DOHH2 (cell line): ENCODE measurements around the gene CDK14.
A peak's percentile ranks its signal among the peaks of the same experiment; 100 is the strongest.

Experiments
- H3F3A ChIP-seq: fragments of 200-600 bp; sonication (generic), shearing (Covaris generic); 2 replicates; pipeline ENCODE4 v1.6.0; 2016; ENCODE audit warnings: antibody characterized with exemption, mild to moderate bottlenecking; ENCODE audit not compliant: control insufficient read depth, insufficient read depth
- H3K27ac ChIP-seq: fragments of 200-600 bp; sonication (generic); 2 replicates; pipeline ENCODE4 v1.5.1; 2014; ENCODE audit warnings: low read depth, mild to moderate bottlenecking, low read length, moderate library complexity
- H3K27me3 ChIP-seq: fragments of 200-600 bp; sonication (generic); 2 replicates; pipeline ENCODE4 v1.6.1; 2014; ENCODE audit warnings: mild to moderate bottlenecking, low read length, mixed read lengths; ENCODE audit not compliant: control insufficient read depth
- H3K36me3 ChIP-seq: fragments of 200-600 bp; sonication (generic); 2 replicates; pipeline ENCODE4 v1.6.1; 2014; ENCODE audit warnings: mild to moderate bottlenecking, low read length, moderate library complexity, mixed read lengths; ENCODE audit not compliant: control insufficient read depth
- H3K4me1 ChIP-seq: fragments of 200-600 bp; sonication (generic); 2 replicates; pipeline ENCODE4 v1.6.1; 2014; ENCODE audit warnings: mild to moderate bottlenecking, low read length, mixed read lengths; ENCODE audit not compliant: control insufficient read depth
- H3K4me2 ChIP-seq: fragments of 200-600 bp; sonication (generic); 2 replicates; pipeline ENCODE4 v1.6.0; 2014; ENCODE audit warnings: mild to moderate bottlenecking, low read length, moderate library complexity
- H3K4me3 ChIP-seq: fragments of 200-600 bp; sonication (generic); 2 replicates; pipeline ENCODE4 v1.5.1; 2014; ENCODE audit warnings: mild to moderate bottlenecking, low read length, mixed read lengths
- H3K79me2 ChIP-seq: fragments of 200-600 bp; sonication (generic); 2 replicates; pipeline ENCODE4 v1.6.1; 2014; ENCODE audit warnings: mild to moderate bottlenecking, low read length, mixed read lengths; ENCODE audit not compliant: control insufficient read depth
- H3K9me2 ChIP-seq: fragments of 200-600 bp; sonication (generic); replicated peaks from 2 replicates; pipeline ENCODE4 v1.6.1; 2014; ENCODE audit warnings: mild to moderate bottlenecking, low read length, mixed read lengths; ENCODE audit not compliant: control insufficient read depth
- H3K9me3 ChIP-seq: fragments of 200-600 bp; sonication (generic); 2 replicates; pipeline ENCODE4 v1.6.1; 2014; ENCODE audit warnings: antibody characterized with exemption, low read length, mixed read lengths; ENCODE audit not compliant: control insufficient read depth, insufficient read depth
- H4K20me1 ChIP-seq: fragments of 200-600 bp; sonication (generic); 2 replicates; pipeline ENCODE4 v1.6.0; 2014; ENCODE audit warnings: low read depth, mild to moderate bottlenecking, antibody characterized with exemption, low read length, moderate library complexity; ENCODE audit not compliant: control insufficient read depth, insufficient read depth
- CTCF ChIP-seq: fragments of 200-600 bp; sonication (generic); IDR thresholded peaks from one replicate; pipeline ENCODE4 v1.5.1; 2014; ENCODE audit warnings: antibody characterized with exemption, mild to moderate bottlenecking, low read depth, low read length; ENCODE audit not compliant: poor library complexity, severe bottlenecking
- EZH2phosphoT487 ChIP-seq: fragments of 200-600 bp; sonication (generic); IDR thresholded peaks from 2 replicates; pipeline ENCODE4 v1.6.1; 2017; ENCODE audit warnings: borderline replicate concordance, mild to moderate bottlenecking, antibody characterized with exemption, low read length, moderate library complexity, mixed read lengths

The CDK14 gene

DNA sequence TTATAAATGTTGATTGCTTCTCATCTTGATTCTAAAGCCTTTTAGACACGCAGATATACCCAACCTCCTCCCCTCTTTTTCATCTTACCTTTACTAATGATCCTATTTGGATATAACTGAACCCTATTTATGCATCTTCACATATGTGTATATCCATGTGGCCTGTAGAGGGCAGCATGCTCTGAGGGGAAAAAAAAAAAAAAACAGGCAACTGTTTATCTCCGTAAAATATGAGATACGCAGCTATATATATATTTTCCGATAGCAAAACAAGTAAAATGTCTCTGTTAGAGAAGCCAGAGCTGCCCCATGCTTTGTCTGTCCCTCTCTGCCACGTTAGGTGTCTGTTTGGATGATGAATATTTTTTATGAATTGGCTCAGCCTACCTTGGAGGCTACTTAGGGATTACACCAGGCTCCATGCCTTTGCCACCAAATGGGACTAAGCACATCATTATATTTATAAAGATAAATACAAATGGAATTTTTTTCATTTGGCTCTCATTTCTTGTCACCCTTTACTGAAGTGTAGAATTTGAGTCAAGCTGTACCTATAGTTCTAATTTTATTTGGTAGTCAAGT lies 493.4 kb downstream of the CDK14 start:
- no peaks in the 10 kb centered on the region; the same call in 1 of the 2 replicates for H3K9me2 ChIP-seq
- 0 out of 2 replicates have a peak, but pooled peaks cover 3% of the 10 kb centered on the region for H4K20me1 ChIP-seq
- H3F3A ChIP-seq: 0 out of 2 replicates have a peak, but pooled peaks cover 8% of the 10 kb centered on the region
- peaks cover 16% of the 10 kb centered on the region for H3K4me1 ChIP-seq
- H3K79me2 ChIP-seq: no peaks in the 10 kb centered on the region
- peak overlapping the region; percentile 46 for H3K4me2 ChIP-seq
- H3K27ac ChIP-seq: no peak overlapping the region
- no peaks in the 10 kb centered on the region for H3K9me3 ChIP-seq
- H3K4me3 ChIP-seq: no peak overlapping the region
- H3K27me3 ChIP-seq: no peaks in the 10 kb centered on the region
- TF ChIP-seq CTCF (peak; percentile 94), EZH2phosphoT487 (no peak)
- H3K36me3 ChIP-seq: peaks cover 14% of the 10 kb centered on the region

DNA sequence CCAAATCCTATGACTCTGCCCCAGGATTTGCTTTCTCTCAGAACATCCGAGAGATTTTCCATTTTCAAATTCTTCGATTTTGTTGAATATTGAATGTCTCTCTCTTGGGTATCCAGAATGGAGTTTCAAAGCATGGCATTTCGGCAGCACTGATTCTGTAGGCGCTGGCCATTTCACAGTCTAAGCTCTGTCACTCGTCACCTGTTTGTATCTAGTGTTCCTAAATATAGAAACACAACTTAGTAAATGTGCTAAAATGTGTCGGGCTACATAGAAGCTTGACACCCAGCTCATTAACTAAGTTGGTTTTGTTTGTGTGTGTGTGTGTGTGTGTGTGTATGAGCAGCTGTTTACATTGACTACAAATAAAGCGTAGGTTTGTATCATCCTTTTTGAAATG lies 494.6 kb downstream of the CDK14 start:
- H3K4me3 ChIP-seq: no peak overlapping the region

GRCh38 chr7:91091631-91092030 lies 495.5 kb downstream of the CDK14 start:
- Histone ChIP-seq H4K20me1 (0 out of 2 replicates have a peak, but pooled peaks cover 3% of the 10 kb centered on the region), H3K36me3 (peaks cover 8% of the 10 kb centered on the region), H3K9me2 (no peaks in the 10 kb centered on the region; the same call in 1 of the 2 replicates), H3K79me2 (no peaks in the 10 kb centered on the region), H3K27me3 (no peaks in the 10 kb centered on the region), H3K4me2 (no peak overlapping the region), H3K9me3 (no peaks in the 10 kb centered on the region), H3K27ac (no peak overlapping the region), H3K4me3 (no peak overlapping the region), H3F3A (0 out of 2 replicates have a peak, but pooled peaks cover 8% of the 10 kb centered on the region), H3K4me1 (peaks cover 9% of the 10 kb centered on the region; the same call in 1 of the 2 replicates)
- TF ChIP-seq CTCF: no peak

More for the DNA sequence above, 494.6 kb downstream of the CDK14 start:
- H3K4me1 ChIP-seq: peaks cover 9% of the 10 kb centered on the region; the same call in 1 of the 2 replicates
- H3K27ac ChIP-seq: no peak overlapping the region
- H3K9me2 ChIP-seq: no peaks in the 10 kb centered on the region; the same call in 1 of the 2 replicates
- H4K20me1 ChIP-seq: 0 out of 2 replicates have a peak, but pooled peaks cover 3% of the 10 kb centered on the region
- 0 out of 2 replicates have a peak, but pooled peaks cover 8% of the 10 kb centered on the region for H3F3A ChIP-seq
- H3K79me2 ChIP-seq: no peaks in the 10 kb centered on the region
- H3K36me3 ChIP-seq: peaks cover 8% of the 10 kb centered on the region
- TF ChIP-seq CTCF: no peak
- no peak for TF ChIP-seq EZH2phosphoT487
- H3K4me2 ChIP-seq: no peak overlapping the region
- no peaks in the 10 kb centered on the region for H3K27me3 ChIP-seq
- no peaks in the 10 kb centered on the region for H3K9me3 ChIP-seq
